MM.1S (cell line): Measurements from ENCODE around the gene FRS3.

Experiments
- DNase-seq: peaks from one replicate; pipeline ENCODE4 v3.0.0-alpha.2; 2015
- H2AFZ ChIP-seq: fragments of 300-600 bp; sonication (generic); 2 replicates; pipeline ENCODE4 v1.6.0; 2016; ENCODE audit warnings: antibody characterized with exemption, low read length
- H3F3A ChIP-seq: fragments of 300-600 bp; sonication (generic); 2 replicates; pipeline ENCODE4 v1.6.1; 2016; ENCODE audit warnings: mild to moderate bottlenecking, antibody characterized with exemption, low read length, moderate library complexity, mixed read lengths; ENCODE audit not compliant: insufficient read depth
- H3K27ac ChIP-seq: fragments of 300-600 bp; sonication (generic); 2 replicates; pipeline ENCODE4 v1.5.1; 2016; ENCODE audit warnings: mild to moderate bottlenecking, low read length
- H3K27me3 ChIP-seq: fragments of 300-600 bp; sonication (generic); replicated peaks from 2 replicates; pipeline ENCODE4 v1.6.0; 2016; ENCODE audit warnings: low read length; ENCODE audit not compliant: insufficient read depth
- H3K36me3 ChIP-seq: fragments of 300-600 bp; sonication (generic); replicated peaks from 2 replicates; pipeline ENCODE4 v1.6.1; 2016; ENCODE audit warnings: mild to moderate bottlenecking, low read length, mixed read lengths; ENCODE audit not compliant: insufficient read depth
- H3K4me1 ChIP-seq: fragments of 300-600 bp; sonication (generic); 2 replicates; pipeline ENCODE4 v1.6.1; 2016; ENCODE audit warnings: low read length, mixed read lengths
- H3K4me2 ChIP-seq: fragments of 300-600 bp; sonication (generic); 2 replicates; pipeline ENCODE4 v1.6.0; 2016; ENCODE audit warnings: low read depth, low read length
- H3K4me3 ChIP-seq: fragments of 300-600 bp; sonication (generic); 2 replicates; pipeline ENCODE4 v1.5.1; 2016; ENCODE audit warnings: low read length, mixed read lengths
- H3K79me2 ChIP-seq: fragments of 300-600 bp; sonication (generic); 2 replicates; pipeline ENCODE4 v1.6.1; 2016; ENCODE audit warnings: mixed run types, low read length, mixed read lengths
- H3K9ac ChIP-seq: fragments of 300-600 bp; sonication (generic); 2 replicates; pipeline ENCODE4 v1.6.1; 2016; ENCODE audit warnings: low read length, mixed read lengths
- H3K9me2 ChIP-seq: fragments of 300-600 bp; sonication (generic); replicated peaks from 2 replicates; pipeline ENCODE4 v1.6.1; 2016; ENCODE audit warnings: mild to moderate bottlenecking, low read length, mixed read lengths; ENCODE audit not compliant: insufficient read depth
- H3K9me3 ChIP-seq: fragments of 300-600 bp; sonication (generic); replicated peaks from 2 replicates; pipeline ENCODE4 v1.6.1; 2016; ENCODE audit warnings: mild to moderate bottlenecking, low read length, mixed read lengths; ENCODE audit not compliant: insufficient read depth
- H4K20me1 ChIP-seq: fragments of 300-600 bp; sonication (generic); 2 replicates; pipeline ENCODE4 v1.6.1; 2016; ENCODE audit warnings: mild to moderate bottlenecking, low read length, moderate library complexity, mixed read lengths; ENCODE audit not compliant: insufficient read depth
- EZH2 ChIP-seq: fragments of 300-600 bp; sonication (generic); optimal IDR thresholded peaks from 2 replicates; pipeline ENCODE3; 2017; ENCODE audit warnings: low read depth, mild to moderate bottlenecking, antibody characterized with exemption, low read length, mixed read lengths
- EZH2phosphoT487 ChIP-seq: fragments of 300-600 bp; sonication (generic); IDR thresholded peaks from 2 replicates; pipeline ENCODE4 v1.6.1; 2018; ENCODE audit warnings: antibody characterized with exemption, low read length
- TF ChIP-seq, protein P1 (sequence below): fragments of 300-600 bp; sonication (generic); IDR thresholded peaks from 2 replicates; pipeline ENCODE4 v1.5.1; 2016; ENCODE audit warnings: antibody characterized with exemption, low read length, mixed read lengths

FRS3 gene

DNA sequence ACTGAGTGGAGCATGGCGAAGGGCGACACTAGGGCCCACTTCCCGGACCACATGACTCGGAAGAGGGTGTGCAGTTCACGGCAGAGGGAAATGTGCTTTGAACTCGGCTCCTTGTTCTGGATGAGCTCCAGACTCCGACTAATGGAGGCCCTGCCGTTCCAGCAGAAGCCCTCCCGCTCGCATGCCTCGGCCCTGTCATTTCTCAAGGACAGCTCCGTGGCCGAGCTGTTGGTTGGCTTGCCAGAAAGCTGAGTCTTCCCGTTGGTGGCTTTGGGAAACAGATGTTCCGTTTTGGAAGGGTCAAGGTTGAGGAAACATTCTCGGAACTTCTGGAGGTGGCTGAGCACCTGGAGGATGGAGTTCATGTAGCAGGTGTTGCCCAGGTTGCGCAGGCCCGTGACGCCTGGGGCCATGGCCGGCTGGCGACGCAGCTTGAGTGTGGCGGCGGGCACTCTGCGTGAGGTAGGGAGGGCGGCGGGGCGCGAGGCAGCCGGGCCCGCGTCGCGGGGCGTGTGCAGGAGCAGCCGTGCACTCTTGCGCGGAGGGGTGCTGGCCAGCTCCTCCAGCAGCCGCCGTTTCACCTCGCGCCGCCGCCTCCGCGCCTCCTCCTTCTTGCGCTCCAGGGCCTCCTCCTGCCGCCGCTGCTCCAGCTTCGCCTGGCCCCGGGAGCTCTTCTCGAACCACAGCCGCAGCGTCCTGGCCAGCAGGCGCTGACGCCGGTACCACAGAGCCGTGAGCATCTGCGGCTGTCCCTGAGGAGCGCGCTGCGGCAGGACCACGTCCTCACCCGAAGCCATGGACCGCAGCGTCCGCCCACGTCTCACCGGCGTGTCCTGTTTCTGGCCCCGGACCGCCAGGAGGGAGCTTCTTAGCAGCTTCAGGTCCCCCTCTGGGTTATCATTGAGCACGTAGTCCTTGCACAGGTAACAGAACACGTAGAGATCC, 26.4 kb upstream of the FRS3 start:
- H2AFZ ChIP-seq = no peak overlapping the region
- no peaks in the 10 kb centered on the region for H3K9me2 ChIP-seq
- no peak overlapping the region for H3K4me2 ChIP-seq
- H3K4me1 ChIP-seq = peaks cover 4% of the 10 kb centered on the region
- no peaks in the 10 kb centered on the region; the same call in 1 of the 2 replicates for H3K79me2 ChIP-seq
- no peaks in the 10 kb centered on the region for H3K9me3 ChIP-seq
- TF ChIP-seq EZH2 (no peak), EZH2phosphoT487 (no peak)
- TF ChIP-seq, protein P1, sequence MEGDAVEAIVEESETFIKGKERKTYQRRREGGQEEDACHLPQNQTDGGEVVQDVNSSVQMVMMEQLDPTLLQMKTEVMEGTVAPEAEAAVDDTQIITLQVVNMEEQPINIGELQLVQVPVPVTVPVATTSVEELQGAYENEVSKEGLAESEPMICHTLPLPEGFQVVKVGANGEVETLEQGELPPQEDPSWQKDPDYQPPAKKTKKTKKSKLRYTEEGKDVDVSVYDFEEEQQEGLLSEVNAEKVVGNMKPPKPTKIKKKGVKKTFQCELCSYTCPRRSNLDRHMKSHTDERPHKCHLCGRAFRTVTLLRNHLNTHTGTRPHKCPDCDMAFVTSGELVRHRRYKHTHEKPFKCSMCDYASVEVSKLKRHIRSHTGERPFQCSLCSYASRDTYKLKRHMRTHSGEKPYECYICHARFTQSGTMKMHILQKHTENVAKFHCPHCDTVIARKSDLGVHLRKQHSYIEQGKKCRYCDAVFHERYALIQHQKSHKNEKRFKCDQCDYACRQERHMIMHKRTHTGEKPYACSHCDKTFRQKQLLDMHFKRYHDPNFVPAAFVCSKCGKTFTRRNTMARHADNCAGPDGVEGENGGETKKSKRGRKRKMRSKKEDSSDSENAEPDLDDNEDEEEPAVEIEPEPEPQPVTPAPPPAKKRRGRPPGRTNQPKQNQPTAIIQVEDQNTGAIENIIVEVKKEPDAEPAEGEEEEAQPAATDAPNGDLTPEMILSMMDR = no peak
- H3K27ac ChIP-seq = no peak overlapping the region
- no peak overlapping the region for H3K9ac ChIP-seq
- no peak for DNase-seq
- 0 out of 2 replicates have a peak, but pooled peaks cover 2% of the 10 kb centered on the region for H3K36me3 ChIP-seq
- H3K27me3 ChIP-seq = no peaks in the 10 kb centered on the region
- H3F3A ChIP-seq = no peaks in the 10 kb centered on the region
- H3K4me3 ChIP-seq = no peak overlapping the region
- H4K20me1 ChIP-seq = no peaks in the 10 kb centered on the region

GRCh38 chr6:41801380-41801779, 21.7 kb upstream of the FRS3 start:
- Histone ChIP-seq H3K4me2 (no peak overlapping the region), H3K9ac (no peak overlapping the region), H3K36me3 (0 out of 2 replicates have a peak, but pooled peaks cover 2% of the 10 kb centered on the region), H3K9me2 (no peaks in the 10 kb centered on the region), H3K9me3 (no peaks in the 10 kb centered on the region), H3F3A (no peaks in the 10 kb centered on the region), H3K4me1 (no peaks in the 10 kb centered on the region), H3K27ac (no peak overlapping the region), H4K20me1 (no peaks in the 10 kb centered on the region), H3K4me3 (no peak overlapping the region), H3K27me3 (no peaks in the 10 kb centered on the region), H2AFZ (no peak overlapping the region), H3K79me2 (no peaks in the 10 kb centered on the region; the same call in 1 of the 2 replicates)
- TF ChIP-seq, protein P1 = peak; percentile 36
- no peak for TF ChIP-seq EZH2phosphoT487
- DNase-seq = no peak

DNA sequence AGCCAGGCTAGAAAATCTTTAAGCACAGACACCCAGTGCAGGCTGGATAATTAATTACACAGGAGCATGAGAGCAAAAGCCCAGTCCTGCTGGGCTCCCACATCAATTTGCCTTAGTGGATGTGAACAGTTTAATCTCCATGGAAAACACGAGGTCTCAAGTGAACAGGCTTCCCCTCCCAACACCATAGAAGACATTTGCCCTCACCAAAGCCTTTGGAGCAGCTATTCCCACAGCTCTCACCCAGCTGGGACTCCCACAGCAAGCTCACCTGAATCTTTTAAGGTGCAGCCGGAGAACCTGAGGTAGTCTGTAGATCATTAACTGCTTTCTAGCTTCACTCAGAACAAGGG, 19.8 kb upstream of the FRS3 start:
- Histone ChIP-seq H3F3A (no peaks in the 10 kb centered on the region), H3K36me3 (no peaks in the 10 kb centered on the region), H3K27ac (no peak overlapping the region), H3K4me3 (no peak overlapping the region), H3K4me2 (no peak overlapping the region), H3K9me2 (no peaks in the 10 kb centered on the region), H3K79me2 (no peaks in the 10 kb centered on the region; the same call in 1 of the 2 replicates), H3K27me3 (no peaks in the 10 kb centered on the region), H3K9ac (no peak overlapping the region), H3K4me1 (no peaks in the 10 kb centered on the region), H4K20me1 (no peaks in the 10 kb centered on the region), H3K9me3 (no peaks in the 10 kb centered on the region), H2AFZ (no peak overlapping the region)
- TF ChIP-seq EZH2phosphoT487 = no peak
- TF ChIP-seq, protein P1 = no peak
- no peak for TF ChIP-seq EZH2
- DNase-seq = no peak
